Suprapubic skin (tissue), 4 donors: Measurements from ENCODE around the gene CBR1. TPM values are rescaled to one million over a fixed set of nuclear protein-coding genes. Genes with fewer than 3 reads are reported as not detected.

Experiments
- DNase-seq, 2 donors: peaks; one replicate each; pipeline ENCODE4 v3.0.0-alpha.2; 2019; ENCODE audit warnings: low spot score in 2 of 2
- H3K27ac ChIP-seq: fragments of 200-600 bp; sonication (generic); one replicate; pipeline ENCODE4 v1.5.1; 2019
- H3K27me3 ChIP-seq: fragments of 200-600 bp; sonication (generic); one replicate; pipeline ENCODE4 v1.5.1; 2019
- H3K36me3 ChIP-seq: fragments of 200-600 bp; sonication (generic); one replicate; pipeline ENCODE4 v1.5.1; 2019
- H3K4me1 ChIP-seq: fragments of 200-600 bp; sonication (generic); one replicate; pipeline ENCODE4 v1.5.1; 2019
- H3K4me3 ChIP-seq: fragments of 200-600 bp; sonication (generic); one replicate; pipeline ENCODE4 v1.5.1; 2019; ENCODE audit warnings: mild to moderate bottlenecking
- H3K9me3 ChIP-seq: fragments of 200-600 bp; sonication (generic); one replicate; pipeline ENCODE4 v1.5.1; 2019
- CTCF ChIP-seq, 2 donors: fragments of 200-600 bp in 1 of 2; fragments of 450-650 bp in 1 of 2; sonication (generic) in 1 of 2; IDR thresholded peaks; one replicate each; pipeline ENCODE4 v1.5.1; 2016 to 2019; ENCODE audit warnings: antibody characterized with exemption in 2 of 2, mild to moderate bottlenecking in 1 of 2, moderate library complexity in 1 of 2
- EP300 ChIP-seq: sonication (generic); formaldehyde crosslinking; IDR thresholded peaks from one replicate; pipeline ENCODE4 v1.6.1; 2017; ENCODE audit warnings: antibody characterized with exemption
- POLR2A ChIP-seq, 2 donors: fragments of 450-650 bp; IDR thresholded peaks; one replicate each; pipeline ENCODE4 v1.6.1; 2017; ENCODE audit warnings: antibody characterized with exemption in 2 of 2, mild to moderate bottlenecking in 2 of 2, moderate library complexity in 2 of 2
- POLR2AphosphoS5 ChIP-seq, 3 donors: sonication (generic); formaldehyde crosslinking; IDR thresholded peaks; one replicate each; pipeline ENCODE4 v1.6.1; 2017; ENCODE audit warnings: antibody characterized with exemption in 3 of 3
- WGBS: methylation state at CpG from one replicate; pipeline ENCODE4 v1.1.5; 2018; 5-methylcytosine and 5-hydroxymethylcytosine counted together
- total RNA-seq, 4 donors: library from RNA; depleted of rRNA; stranded (reverse); fragments of >200 nt; gene quantifications; one replicate each; pipeline ENCODE4 v1.1.0, GENCODE V29; 2016

CBR1 gene
- 100 to 1,000 TPM; 205 to 450 (median 302) TPM for total RNA-seq

- Histone ChIP-seq H3K9me3 (no peaks in the 10 kb centered on the region), H3K4me3 (peak within 1 kb of the TSS; percentile 81), H3K27me3 (no peaks in the 10 kb centered on the region), H3K27ac (peak within 1 kb of the TSS; percentile 86), H3K4me1 (peaks cover 53% of the 10 kb centered on the region), H3K36me3 (peaks cover 11% of the 10 kb centered on the region)
- peak; percentile 96 to 97 for DNase-seq
- WGBS, result 1% methylated on average over 57 of the region's 71 CpGs
- no peak for TF ChIP-seq EP300
- peak in 1 of 2 donors; percentile 63 for TF ChIP-seq POLR2A (IDR thresholded peaks at IDR 0.05)
- peak in 2 of 3 donors; percentile 72 to 82 for TF ChIP-seq POLR2AphosphoS5 (IDR thresholded peaks at IDR 0.05)
- TF ChIP-seq CTCF (IDR thresholded peaks at IDR 0.05), result no peak
These were observed at the start of gene CBR1 for GRCh38 chr21:36069713-36070583. Gene CBR1, plus strand, starts transcription at chr21:36070024. Its CDS starts 92 bp downstream, at chr21:36070116.

GRCh38 chr21:36021251-36021837 lies 48.5 kb upstream of the CBR1 start:
- Histone ChIP-seq H3K27me3 (no peaks in the 10 kb centered on the region), H3K4me3 (no peak overlapping the region), H3K36me3 (no peaks in the 10 kb centered on the region), H3K4me1 (no peaks in the 10 kb centered on the region), H3K9me3 (no peaks in the 10 kb centered on the region), H3K27ac (no peak overlapping the region)
- DNase-seq, result no peak
- TF ChIP-seq EP300 (no peak), CTCF (IDR thresholded peaks at IDR 0.05) (no peak), POLR2A (IDR thresholded peaks at IDR 0.05) (no peak), POLR2AphosphoS5 (IDR thresholded peaks at IDR 0.05) (no peak)
- WGBS, result 95% methylated on average over 11 of the region's 11 CpGs

GRCh38 chr21:36022427-36023091 lies 47.3 kb upstream of the CBR1 start:
- no peak for DNase-seq
- TF ChIP-seq POLR2AphosphoS5 (IDR thresholded peaks at IDR 0.05) (no peak), EP300 (no peak), CTCF (IDR thresholded peaks at IDR 0.05) (no peak), POLR2A (IDR thresholded peaks at IDR 0.05) (no peak)
- 57% methylated on average over 6 of the region's 6 CpGs for WGBS

GRCh38 chr21:36023092-36023480 lies 46.7 kb upstream of the CBR1 start:
- H3K36me3 ChIP-seq, result no peaks in the 10 kb centered on the region
- 64% methylated on average over 3 of the region's 3 CpGs for WGBS
- TF ChIP-seq POLR2AphosphoS5 (IDR thresholded peaks at IDR 0.05) (no peak), EP300 (no peak), CTCF (IDR thresholded peaks at IDR 0.05) (no peak), POLR2A (IDR thresholded peaks at IDR 0.05) (no peak)

More at GRCh38 chr21:36022427-36023091, 47.3 kb upstream of the CBR1 start:
- Histone ChIP-seq H3K27me3 (no peaks in the 10 kb centered on the region), H3K9me3 (no peaks in the 10 kb centered on the region), H3K27ac (no peak overlapping the region), H3K4me3 (no peak overlapping the region), H3K4me1 (no peaks in the 10 kb centered on the region), H3K36me3 (no peaks in the 10 kb centered on the region)

GRCh38 chr21:36024782-36025181 lies 45.0 kb upstream of the CBR1 start:
- no peak for TF ChIP-seq POLR2AphosphoS5 (IDR thresholded peaks at IDR 0.05)
- TF ChIP-seq EP300, result no peak
- H3K4me1 ChIP-seq, result peaks cover 4% of the 10 kb centered on the region
- no peaks in the 10 kb centered on the region for H3K9me3 ChIP-seq
- DNase-seq, result peak in 1 of 2 donors; percentile 57
- no peaks in the 10 kb centered on the region for H3K36me3 ChIP-seq
- 96% methylated on average over 8 of the region's 8 CpGs for WGBS
- H3K27me3 ChIP-seq, result no peaks in the 10 kb centered on the region
- no peak overlapping the region for H3K27ac ChIP-seq
- no peak overlapping the region for H3K4me3 ChIP-seq

More at GRCh38 chr21:36023092-36023480, 46.7 kb upstream of the CBR1 start:
- H3K27me3 ChIP-seq, result no peaks in the 10 kb centered on the region
- no peak overlapping the region for H3K27ac ChIP-seq
- no peak for DNase-seq
- no peak overlapping the region for H3K4me3 ChIP-seq
- peaks cover 1% of the 10 kb centered on the region for H3K4me1 ChIP-seq
- no peaks in the 10 kb centered on the region for H3K9me3 ChIP-seq
